ENCODE data around the gene FES.
"Not testable (repeated sequence)": the region's sequence is repeated elsewhere in the genome, so short reads cannot be mapped to it uniquely, and the experiment has no call there.

Gene FES

GRCh38 chr15:90891346-90891949 is 7.1 kb downstream of the FES start:
- H3K4me3 ChIP-seq (ENCODE audit: low read length): no peak overlapping the region
- no peak for TF ChIP-seq CTCF (conservative IDR thresholded peaks at IDR 0.05; ENCODE audit: low read length)
- no peak for DNase-seq (ENCODE audit: low read depth)

GRCh38 chr15:90892023-90892422 is 7.7 kb downstream of the FES start:
- H3K4me3 ChIP-seq (ENCODE audit: low read length): no peak overlapping the region
- TF ChIP-seq CTCF (conservative IDR thresholded peaks at IDR 0.05; ENCODE audit: low read length): no peak
- DNase-seq (ENCODE audit: low read depth): no peak

GRCh38 chr15:90892498-90893174 is 8.3 kb downstream of the FES start:
- H3K4me3 ChIP-seq (ENCODE audit: low read length): no peak overlapping the region
- DNase-seq (ENCODE audit: low read depth): no peak
- no peak for TF ChIP-seq CTCF (conservative IDR thresholded peaks at IDR 0.05; ENCODE audit: low read length)

- no peak overlapping the region for H3K4me3 ChIP-seq (ENCODE audit: low read length)
- TF ChIP-seq CTCF (conservative IDR thresholded peaks at IDR 0.05; ENCODE audit: low read length): no peak
- no peak for DNase-seq (ENCODE audit: low read depth)
Observed at GRCh38 chr15:90893175-90894090, 9.1 kb downstream of the FES start.

DNA sequence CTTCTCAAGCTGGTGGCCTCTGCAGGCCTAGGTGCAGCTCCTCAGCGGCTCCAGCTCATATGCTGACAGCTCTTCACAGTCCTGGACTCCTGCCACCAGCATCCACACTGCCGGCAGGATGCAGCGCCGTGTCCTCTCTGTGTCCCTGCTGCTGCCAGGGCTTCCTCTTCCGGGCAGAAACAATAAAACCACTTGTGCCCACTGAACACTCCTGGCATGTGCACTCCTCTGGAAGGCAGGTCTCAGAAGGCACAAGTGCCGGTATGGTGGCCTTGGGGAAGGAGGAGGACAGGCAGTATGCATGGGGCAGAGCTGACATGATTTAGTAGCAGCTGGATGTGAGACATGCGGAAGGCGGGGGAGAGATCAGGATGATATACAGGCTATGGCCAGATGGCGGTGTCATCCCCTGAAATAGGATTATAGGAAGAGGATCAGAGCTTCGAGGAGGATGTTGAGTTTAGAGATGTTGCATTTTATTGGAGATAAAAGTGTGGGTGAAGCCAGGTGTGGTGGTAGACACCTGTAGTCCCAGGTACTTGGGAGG is 11.3 kb downstream of the FES start:
- H3K4me3 ChIP-seq (ENCODE audit: low read length): no peak overlapping the region
- DNase-seq (ENCODE audit: low read depth): no peak
- TF ChIP-seq CTCF (conservative IDR thresholded peaks at IDR 0.05; ENCODE audit: low read length): no peak

DNA sequence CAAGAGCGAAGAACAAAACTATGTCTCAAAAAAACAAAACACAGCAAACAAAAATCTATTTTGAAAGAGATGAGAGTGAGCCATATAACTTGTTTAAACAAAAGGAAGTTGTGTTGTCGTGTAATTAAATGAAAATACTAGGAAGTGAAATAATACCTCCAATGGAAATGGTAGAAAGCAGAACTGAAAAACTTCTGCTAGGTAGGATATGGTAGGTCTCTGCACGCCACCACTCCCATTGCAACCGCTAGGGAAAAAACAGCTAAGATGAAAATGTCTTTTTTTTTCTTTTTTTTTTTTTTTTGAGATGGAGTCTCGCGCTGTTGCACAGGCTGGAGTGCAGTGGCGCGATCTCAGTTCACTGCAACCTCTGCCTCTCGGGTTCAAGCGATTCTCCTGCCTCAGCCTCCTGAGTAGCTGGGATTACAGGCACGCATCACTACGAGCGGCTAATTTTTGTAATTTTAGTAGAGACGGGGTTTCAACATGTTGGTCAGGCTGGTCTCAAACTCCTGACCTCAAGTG is 12.9 kb downstream of the FES start:
- DNase-seq (ENCODE audit: low read depth); H3K4me3 ChIP-seq (ENCODE audit: low read length): not testable (repeated sequence)
